ENCODE data around the gene UGT2A3.

GRCh38 chr4:68987007-68987406 lies 35.4 kb upstream of the UGT2A3 start:
- TF ChIP-seq POLR2A (IDR thresholded peaks at IDR 0.05; ENCODE audit: low read depth, low read length), result no peak
- TF ChIP-seq CTCF (conservative IDR thresholded peaks at IDR 0.05; ENCODE audit: low read depth, low read length), result no peak
- TF ChIP-seq USF2 (IDR thresholded peaks at IDR 0.05; ENCODE audit: low read depth, low read length), result no peak
